Measurements from ENCODE around the gene NOP53.

DNA sequence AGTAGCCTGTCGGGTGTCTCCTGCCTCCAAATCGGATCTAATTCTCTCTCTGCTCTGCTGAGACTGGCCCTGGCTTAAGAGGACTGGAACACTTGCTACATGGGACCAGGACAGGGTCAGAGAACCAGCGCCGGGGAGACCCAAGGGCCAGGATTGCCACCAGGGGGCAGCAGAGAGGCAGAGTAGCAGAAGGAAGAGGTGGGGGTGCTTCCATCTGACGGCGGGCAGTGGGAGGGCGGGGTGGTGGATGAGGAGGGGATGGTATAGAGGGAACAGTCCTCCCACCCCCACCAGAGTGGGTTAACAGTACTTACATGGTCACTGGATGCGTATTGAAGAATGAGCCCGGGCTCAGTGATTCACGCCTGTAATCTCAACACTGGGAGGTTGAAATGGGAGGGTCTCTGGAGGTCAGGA lies 45.1 kb downstream of the NOP53 start:
- TF ChIP-seq, protein P1, sequence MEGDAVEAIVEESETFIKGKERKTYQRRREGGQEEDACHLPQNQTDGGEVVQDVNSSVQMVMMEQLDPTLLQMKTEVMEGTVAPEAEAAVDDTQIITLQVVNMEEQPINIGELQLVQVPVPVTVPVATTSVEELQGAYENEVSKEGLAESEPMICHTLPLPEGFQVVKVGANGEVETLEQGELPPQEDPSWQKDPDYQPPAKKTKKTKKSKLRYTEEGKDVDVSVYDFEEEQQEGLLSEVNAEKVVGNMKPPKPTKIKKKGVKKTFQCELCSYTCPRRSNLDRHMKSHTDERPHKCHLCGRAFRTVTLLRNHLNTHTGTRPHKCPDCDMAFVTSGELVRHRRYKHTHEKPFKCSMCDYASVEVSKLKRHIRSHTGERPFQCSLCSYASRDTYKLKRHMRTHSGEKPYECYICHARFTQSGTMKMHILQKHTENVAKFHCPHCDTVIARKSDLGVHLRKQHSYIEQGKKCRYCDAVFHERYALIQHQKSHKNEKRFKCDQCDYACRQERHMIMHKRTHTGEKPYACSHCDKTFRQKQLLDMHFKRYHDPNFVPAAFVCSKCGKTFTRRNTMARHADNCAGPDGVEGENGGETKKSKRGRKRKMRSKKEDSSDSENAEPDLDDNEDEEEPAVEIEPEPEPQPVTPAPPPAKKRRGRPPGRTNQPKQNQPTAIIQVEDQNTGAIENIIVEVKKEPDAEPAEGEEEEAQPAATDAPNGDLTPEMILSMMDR (IDR thresholded peaks at IDR 0.05 in 8 of 11, conservative IDR thresholded peaks at IDR 0.05 in 3 of 11) = peak; percentile 38 to 88 (median 74)
- TF ChIP-seq POLR2A (IDR thresholded peaks at IDR 0.05) = no peak

Data from spleen (tissue), 7 donors.